A673 (cell line): ENCODE data around the gene UTP25. TPM values are rescaled to one million over a fixed set of nuclear protein-coding genes. Genes with fewer than 3 reads are reported as not detected.

Source experiments
- BruUV-seq: library from RNA; stranded (reverse); fragments of 400-500 nt; replicated peaks from 2 replicates; lab custom pipeline; 2021; lab: Mats Ljungman, UMichigan
- CTCF ChIA-PET: fragments of 300-600 bp; sonication (Branson Sonifier 250); formaldehyde crosslinking; loops from one replicate; lab custom pipeline; 2022; ENCODE audit warnings: antibody characterized with exemption; lab: Charles Lee
- POLR2A ChIA-PET: fragments of 300-600 bp; sonication (Branson Sonifier 250); formaldehyde crosslinking; loops from one replicate; lab custom pipeline; 2022; ENCODE audit warnings: antibody characterized with exemption; ENCODE audit not compliant: low non-redundant PET; lab: Charles Lee
- DNase-seq: peaks from one replicate; pipeline ENCODE4 v3.0.0-alpha.2; 2015; ENCODE audit warnings: low spot score
- H3K27ac ChIP-seq: fragments of 200-600 bp; sonication (generic); 2 replicates; pipeline ENCODE4 v1.5.1; 2016; ENCODE audit warnings: mixed run types, low read depth, mild to moderate bottlenecking, mixed read lengths, antibody characterized with exemption, low read length; ENCODE audit not compliant: poor library complexity, severe bottlenecking
- H3K27me3 ChIP-seq: fragments of 200-600 bp; sonication (generic); replicated peaks from 2 replicates; pipeline ENCODE4 v1.6.1; 2017; ENCODE audit warnings: mixed run types, low read depth, mild to moderate bottlenecking, mixed read lengths, antibody characterized with exemption, low read length; ENCODE audit not compliant: insufficient read depth, poor library complexity
- H3K36me3 ChIP-seq: fragments of 200-600 bp; sonication (generic); 2 replicates; pipeline ENCODE4 v1.6.1; 2016; ENCODE audit warnings: mixed run types, mild to moderate bottlenecking, mixed read lengths, antibody characterized with exemption, low read length; ENCODE audit not compliant: insufficient read depth, poor library complexity, severe bottlenecking
- H3K4me1 ChIP-seq: fragments of 200-600 bp; sonication (generic); 2 replicates; pipeline ENCODE4 v1.6.1; 2017; ENCODE audit warnings: mixed run types, mild to moderate bottlenecking, mixed read lengths, antibody characterized with exemption, low read length; ENCODE audit not compliant: insufficient read depth, poor library complexity, severe bottlenecking
- H3K4me3 ChIP-seq: fragments of 200-600 bp; sonication (generic); 2 replicates; pipeline ENCODE4 v1.5.1; 2016; ENCODE audit warnings: low read depth, mixed run types, mild to moderate bottlenecking, mixed read lengths, low read length; ENCODE audit not compliant: poor library complexity, severe bottlenecking
- H3K9me3 ChIP-seq: fragments of 200-600 bp; sonication (generic); 2 replicates; pipeline ENCODE4 v1.6.1; 2016; ENCODE audit warnings: mixed run types, low read depth, mild to moderate bottlenecking, mixed read lengths, antibody characterized with exemption, low read length; ENCODE audit not compliant: poor library complexity, severe bottlenecking
- EZH2 ChIP-seq: fragments of 200-600 bp; sonication (generic); IDR thresholded peaks from 2 replicates; pipeline ENCODE4 v1.6.1; 2017; ENCODE audit warnings: borderline replicate concordance, low read depth, mild to moderate bottlenecking, mixed read lengths, antibody characterized with exemption, low read length; ENCODE audit not compliant: poor library complexity, severe bottlenecking
- intact Hi-C: fragments of 100-400 bp; cut with micrococcal nuclease; formaldehyde crosslinking; loops from one replicate; pipeline ENCODE4 v1.10.0; 2022; ENCODE audit not compliant: unreplicated experiment
- total RNA-seq: library from RNA; stranded (reverse); gene quantifications from 2 replicates; pipeline ENCODE4 v1.2.3, GENCODE V29; 2021
- TF ChIP-seq, protein P1 (sequence below): fragments of 300-800, 200-600 bp; sonication (generic); conservative IDR thresholded peaks from 2 replicates; pipeline ENCODE4 v1.5.1; 2017; ENCODE audit warnings: low read depth, mild to moderate bottlenecking, antibody characterized with exemption, low read length, moderate library complexity, mixed read lengths

UTP25 gene
- total RNA-seq, 1 experiment from 2014 or later, result 11.5 TPM

DNA sequence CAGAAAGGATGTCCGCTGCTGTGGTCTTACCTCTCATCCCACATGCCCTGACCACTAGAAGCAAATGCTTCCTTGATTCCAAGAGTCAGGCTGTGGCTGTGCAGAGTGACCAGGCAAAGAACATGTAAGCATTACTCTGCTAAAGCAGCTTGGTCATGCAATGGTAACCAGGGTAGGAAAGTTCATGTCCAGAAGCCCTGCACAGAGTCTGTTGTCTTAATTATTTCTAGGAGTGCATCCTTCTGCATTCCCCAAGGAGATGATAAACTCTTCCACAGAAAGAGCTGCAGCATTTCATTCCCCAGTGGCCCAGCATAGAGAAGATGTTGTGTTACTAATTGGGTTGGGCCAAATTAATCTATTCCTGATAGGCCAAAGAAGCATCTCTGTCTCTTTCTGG, 10.1 kb upstream of the UTP25 start:
- CTCF ChIA-PET, result no interaction called here
- Histone ChIP-seq H3K4me1 (no peaks in the 10 kb centered on the region), H3K27ac (no peak overlapping the region), H3K36me3 (no peaks in the 10 kb centered on the region), H3K9me3 (no peaks in the 10 kb centered on the region), H3K4me3 (no peak overlapping the region), H3K27me3 (no peaks in the 10 kb centered on the region)
- POLR2A ChIA-PET, result no interaction called here
- no TSS peak for BruUV-seq
- DNase-seq, result no peak
- TF ChIP-seq, protein P1, sequence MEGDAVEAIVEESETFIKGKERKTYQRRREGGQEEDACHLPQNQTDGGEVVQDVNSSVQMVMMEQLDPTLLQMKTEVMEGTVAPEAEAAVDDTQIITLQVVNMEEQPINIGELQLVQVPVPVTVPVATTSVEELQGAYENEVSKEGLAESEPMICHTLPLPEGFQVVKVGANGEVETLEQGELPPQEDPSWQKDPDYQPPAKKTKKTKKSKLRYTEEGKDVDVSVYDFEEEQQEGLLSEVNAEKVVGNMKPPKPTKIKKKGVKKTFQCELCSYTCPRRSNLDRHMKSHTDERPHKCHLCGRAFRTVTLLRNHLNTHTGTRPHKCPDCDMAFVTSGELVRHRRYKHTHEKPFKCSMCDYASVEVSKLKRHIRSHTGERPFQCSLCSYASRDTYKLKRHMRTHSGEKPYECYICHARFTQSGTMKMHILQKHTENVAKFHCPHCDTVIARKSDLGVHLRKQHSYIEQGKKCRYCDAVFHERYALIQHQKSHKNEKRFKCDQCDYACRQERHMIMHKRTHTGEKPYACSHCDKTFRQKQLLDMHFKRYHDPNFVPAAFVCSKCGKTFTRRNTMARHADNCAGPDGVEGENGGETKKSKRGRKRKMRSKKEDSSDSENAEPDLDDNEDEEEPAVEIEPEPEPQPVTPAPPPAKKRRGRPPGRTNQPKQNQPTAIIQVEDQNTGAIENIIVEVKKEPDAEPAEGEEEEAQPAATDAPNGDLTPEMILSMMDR, result no peak
- no peak for TF ChIP-seq EZH2
- intact Hi-C loops, result no loop called here

DNA sequence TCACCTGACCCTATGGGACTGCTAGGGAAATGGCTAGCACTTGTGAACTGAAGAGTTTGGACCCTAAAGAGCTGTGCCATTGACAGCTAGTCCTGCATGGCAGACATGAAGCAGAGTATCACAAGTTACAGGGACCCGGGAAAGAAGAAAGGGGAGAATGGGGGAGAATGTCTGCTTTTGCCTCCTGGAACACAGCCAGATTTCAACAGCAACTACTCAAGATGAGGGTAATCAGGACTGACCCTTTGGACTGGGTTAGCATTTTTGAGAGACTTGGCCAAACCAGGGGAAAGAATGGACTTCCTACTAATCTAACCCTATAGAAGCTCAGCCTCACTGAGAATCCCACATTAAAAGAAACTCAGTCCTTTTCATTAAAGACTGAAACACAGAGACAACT, 8.7 kb upstream of the UTP25 start:
- no peak overlapping the region for H3K4me3 ChIP-seq
- no peaks in the 10 kb centered on the region for H3K9me3 ChIP-seq
- H3K36me3 ChIP-seq, result no peaks in the 10 kb centered on the region
- H3K4me1 ChIP-seq, result no peaks in the 10 kb centered on the region
- BruUV-seq, result no TSS peak
- POLR2A ChIA-PET, result no interaction called here
- H3K27me3 ChIP-seq, result no peaks in the 10 kb centered on the region
- intact Hi-C loops, result no loop called here
- H3K27ac ChIP-seq, result no peak overlapping the region
- TF ChIP-seq EZH2, result no peak
- TF ChIP-seq, protein P1, result no peak
- no peak for DNase-seq
- CTCF ChIA-PET, result no interaction called here

DNA sequence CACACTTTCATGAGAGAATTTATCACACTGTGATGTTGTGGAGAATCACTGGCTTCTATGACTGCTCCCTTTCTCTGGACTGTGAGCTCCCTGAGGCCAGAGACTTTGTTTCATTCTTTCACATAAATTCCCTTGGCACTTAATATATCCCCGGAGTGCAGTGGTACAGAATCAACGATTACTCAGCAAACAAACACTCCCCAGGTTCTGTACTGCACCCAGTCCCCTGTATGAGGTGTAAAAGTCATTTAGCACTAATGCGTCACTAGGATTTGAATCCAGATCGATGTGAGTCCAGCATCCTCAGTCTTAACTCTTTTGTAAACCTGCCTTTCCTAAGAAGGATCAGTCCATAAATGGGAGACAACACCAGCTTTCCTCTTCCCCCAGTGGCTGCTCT, 6.8 kb upstream of the UTP25 start:
- Histone ChIP-seq H3K9me3 (no peaks in the 10 kb centered on the region), H3K27ac (no peak overlapping the region), H3K36me3 (no peaks in the 10 kb centered on the region), H3K27me3 (no peaks in the 10 kb centered on the region), H3K4me1 (no peaks in the 10 kb centered on the region), H3K4me3 (no peak overlapping the region)
- BruUV-seq, result no TSS peak
- ChIA-PET POLR2A (no interaction called here), CTCF (no interaction called here)
- DNase-seq, result no peak
- intact Hi-C loops, result no loop called here
- TF ChIP-seq EZH2, result no peak
- TF ChIP-seq, protein P1, result no peak
